NCI-H2196 (cell line): ENCODE data around the gene PAN3.

Experiments used
- DNase-seq: peaks from one replicate; lab custom pipeline; 2025; ENCODE audit not compliant: unreplicated experiment; lab: John Stamatoyannopoulos, UW

The PAN3 gene

GRCh38 chr13:28283600-28283999, 145.3 kb downstream of the PAN3 start:
- no peak for DNase-seq

GRCh38 chr13:28286263-28286662, 147.9 kb downstream of the PAN3 start:
- DNase-seq = no peak

GRCh38 chr13:28297341-28297740, 159.0 kb downstream of the PAN3 start:
- DNase-seq = no peak

GRCh38 chr13:28299916-28300315, 161.6 kb downstream of the PAN3 start:
- no peak for DNase-seq

DNA sequence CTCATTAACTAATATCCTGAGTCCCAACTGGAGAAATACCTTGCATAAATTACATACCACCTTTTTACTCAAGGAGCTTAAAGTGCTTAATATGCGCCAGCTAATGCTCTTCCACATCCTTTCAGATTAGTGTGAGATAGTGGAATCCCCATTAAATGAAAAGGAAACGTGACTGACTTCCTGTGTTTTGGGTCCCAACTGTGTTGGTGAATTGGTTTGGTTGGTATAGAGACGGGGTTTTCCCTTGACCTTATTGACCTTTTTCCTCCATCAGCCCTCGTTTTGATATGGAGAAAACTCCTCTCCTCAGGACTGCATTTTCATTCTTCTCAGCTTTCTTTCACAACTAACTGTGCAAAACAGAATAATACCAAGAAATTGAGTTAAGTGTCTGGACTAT, 163.5 kb downstream of the PAN3 start:
- DNase-seq = no peak

DNA sequence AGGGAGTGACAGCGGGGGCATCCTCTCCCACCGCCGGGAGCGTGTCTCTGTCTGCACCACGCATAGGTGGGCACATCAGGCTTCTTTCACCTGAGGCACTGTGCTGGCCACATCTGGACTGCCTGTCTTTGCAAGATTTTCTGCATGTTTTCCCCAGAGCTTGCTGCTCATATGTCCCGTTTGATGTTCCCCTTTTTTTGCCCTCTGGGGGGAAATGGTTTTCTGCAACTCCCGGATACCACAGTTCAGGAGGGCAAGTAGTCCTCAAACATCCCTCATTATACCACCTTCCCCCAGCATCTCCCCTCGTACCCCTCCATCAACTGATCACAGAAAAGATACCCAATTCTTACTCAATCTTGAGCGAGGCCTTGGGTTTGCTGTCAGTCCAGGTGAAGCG, 168.0 kb downstream of the PAN3 start:
- no peak for DNase-seq

GRCh38 chr13:28313579-28313978, 175.2 kb downstream of the PAN3 start:
- no peak for DNase-seq

DNA sequence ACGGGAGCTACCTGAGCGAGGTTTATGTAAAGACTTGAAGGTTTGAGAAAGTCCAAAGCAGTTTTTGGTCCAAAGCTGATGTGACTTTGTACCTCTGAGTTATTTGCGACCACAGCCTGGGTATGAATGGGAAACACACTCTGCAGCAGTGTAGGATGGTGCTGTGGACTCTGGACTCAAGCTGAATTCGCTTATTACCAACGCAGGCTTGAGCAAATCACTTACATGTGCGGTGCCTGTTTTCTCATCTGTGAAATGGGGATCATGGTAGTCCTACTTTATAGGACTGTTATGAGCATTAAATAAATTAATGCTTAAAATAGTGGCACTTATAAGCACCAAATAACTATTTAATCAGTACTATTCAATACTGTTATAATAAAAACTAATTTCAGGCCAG, 176.5 kb downstream of the PAN3 start:
- DNase-seq = no peak

DNA sequence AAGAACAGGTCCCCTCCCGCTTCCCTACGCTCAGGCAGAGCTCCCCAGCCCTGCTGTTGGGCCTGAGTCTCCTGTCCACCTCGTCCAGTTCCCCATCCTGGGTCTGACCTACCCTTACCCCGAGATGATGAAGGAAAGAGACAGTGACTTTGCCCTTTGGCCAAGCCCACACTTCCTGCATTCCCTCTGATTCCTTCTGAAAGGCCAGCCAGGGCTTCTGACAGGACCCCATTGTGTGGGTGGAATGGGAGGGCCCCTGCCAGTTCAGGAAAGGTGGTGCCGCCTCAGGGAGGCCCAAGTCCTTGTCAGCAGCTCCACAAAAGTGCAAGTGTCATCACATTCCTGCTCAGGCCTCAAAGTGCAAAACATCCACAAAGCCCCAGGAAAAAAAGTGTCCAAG, 177.8 kb downstream of the PAN3 start:
- DNase-seq = no peak

DNA sequence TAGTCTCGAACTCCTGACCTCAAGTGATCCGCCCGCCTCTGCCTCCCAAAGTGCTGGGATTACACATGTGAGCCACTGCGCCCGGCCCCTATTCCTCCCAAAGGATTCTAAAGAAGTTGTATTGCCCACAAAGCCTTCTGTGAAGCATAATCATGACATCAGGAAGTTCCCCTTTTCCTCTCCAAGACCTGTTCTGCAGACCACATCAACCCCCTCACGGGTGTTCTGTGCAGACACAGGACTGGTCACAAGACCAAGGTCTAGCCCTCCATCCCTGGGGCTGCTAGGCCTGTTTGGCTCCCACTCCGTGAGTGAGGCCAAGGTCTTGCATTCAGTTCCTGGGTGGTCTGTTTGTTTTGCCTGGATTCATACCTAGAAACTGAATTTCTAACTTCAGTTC, 178.5 kb downstream of the PAN3 start:
- no peak for DNase-seq

DNA sequence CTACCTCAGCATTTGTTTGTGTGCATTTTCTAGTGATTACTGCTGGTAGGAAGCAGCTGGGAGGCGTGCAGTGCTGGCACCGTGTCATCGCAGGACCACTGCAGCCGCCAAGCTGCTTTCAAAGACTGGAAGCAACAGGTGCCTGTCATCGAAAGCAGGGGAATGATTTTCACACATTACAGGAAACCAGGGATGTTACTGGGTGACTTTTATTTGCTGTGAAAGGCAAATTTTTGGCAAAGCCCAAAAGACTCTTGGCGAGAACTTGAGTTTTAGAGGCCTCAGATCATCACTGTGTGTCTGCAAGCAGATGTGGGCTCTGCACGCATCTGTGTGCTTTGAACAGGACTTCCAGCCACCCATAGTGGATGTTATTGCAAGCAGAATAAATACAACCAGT, 180.2 kb downstream of the PAN3 start:
- no peak for DNase-seq

GRCh38 chr13:28319528-28319927, 181.2 kb downstream of the PAN3 start:
- DNase-seq = no peak

GRCh38 chr13:28320209-28320608, 181.9 kb downstream of the PAN3 start:
- DNase-seq = no peak

- DNase-seq = no peak
Measured at GRCh38 chr13:28320884-28321574, 182.7 kb downstream of the PAN3 start.

DNA sequence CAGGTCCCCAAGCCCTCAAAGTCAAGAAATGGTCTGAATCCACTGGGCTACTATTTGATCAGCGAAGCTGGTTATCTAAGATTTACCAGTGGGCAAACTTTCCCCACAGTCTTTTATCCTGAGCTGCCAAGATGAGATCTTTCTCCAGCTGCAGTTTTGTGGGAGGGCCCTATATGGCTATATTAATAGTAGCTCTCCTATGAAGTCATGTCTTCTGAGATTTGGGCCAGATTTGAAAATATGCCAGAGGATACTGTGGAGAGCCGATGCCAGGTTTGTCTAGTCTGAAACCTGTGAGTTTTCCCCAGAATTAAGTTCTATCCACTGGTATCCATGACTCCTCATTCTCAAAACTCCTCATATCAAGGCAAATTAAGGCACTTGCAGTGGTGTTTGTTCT, 183.4 kb downstream of the PAN3 start:
- no peak for DNase-seq

- DNase-seq = no peak
Measured at GRCh38 chr13:28322256-28322905, 184.0 kb downstream of the PAN3 start.

DNA sequence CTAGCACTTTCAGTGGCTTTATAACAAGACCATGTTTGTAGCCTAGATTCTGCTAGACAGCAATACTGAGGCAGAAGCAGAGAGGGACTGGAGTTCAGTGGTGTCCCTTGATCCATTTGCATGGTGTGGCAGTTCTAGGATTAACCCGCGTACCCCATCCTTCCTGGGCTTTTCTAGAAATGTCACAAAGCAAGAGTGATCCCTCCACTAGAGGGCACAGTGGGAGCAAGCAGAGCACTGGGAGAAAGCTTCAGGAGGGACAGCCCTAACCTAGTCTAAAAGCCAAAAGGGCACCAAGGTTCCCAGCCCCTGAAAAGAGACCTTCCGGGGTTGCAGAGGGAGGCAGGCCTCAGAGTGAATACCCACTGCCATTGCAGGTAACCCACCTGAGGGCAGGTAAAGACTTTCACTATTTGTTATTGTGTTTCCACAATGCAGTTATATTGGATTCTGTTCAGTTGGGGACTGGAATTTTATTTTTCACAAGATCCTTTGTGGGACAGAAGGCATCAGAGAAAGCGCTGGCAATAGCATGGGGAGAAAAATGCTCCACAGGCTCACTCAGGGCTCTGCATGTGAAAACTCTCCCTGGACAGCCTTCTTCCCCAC, 185.9 kb downstream of the PAN3 start:
- peak; percentile 25 for DNase-seq

DNA sequence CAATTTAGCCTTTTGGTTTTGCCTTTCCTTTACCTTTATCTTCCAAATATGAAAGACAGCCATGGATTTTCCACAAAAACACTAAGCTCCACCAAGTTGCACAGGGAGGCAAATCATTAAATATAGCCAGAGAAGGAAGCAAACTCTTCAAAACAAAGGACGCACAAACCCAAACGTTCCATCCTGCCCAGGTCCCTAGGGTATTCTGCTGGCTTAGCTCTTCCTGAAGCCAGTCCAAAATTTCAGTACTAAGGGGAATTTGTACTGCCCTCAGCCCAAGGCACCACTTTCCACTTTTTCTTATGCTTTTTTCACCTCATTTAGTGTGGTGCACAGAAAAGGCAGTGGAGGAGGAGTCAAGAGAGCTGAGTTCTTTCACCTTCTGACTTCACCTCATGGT, 186.7 kb downstream of the PAN3 start:
- DNase-seq = no peak

- DNase-seq = no peak
Measured at GRCh38 chr13:28326056-28326455, 187.7 kb downstream of the PAN3 start.

- DNase-seq = no peak
Measured at GRCh38 chr13:28327373-28328270, 189.3 kb downstream of the PAN3 start.

DNA sequence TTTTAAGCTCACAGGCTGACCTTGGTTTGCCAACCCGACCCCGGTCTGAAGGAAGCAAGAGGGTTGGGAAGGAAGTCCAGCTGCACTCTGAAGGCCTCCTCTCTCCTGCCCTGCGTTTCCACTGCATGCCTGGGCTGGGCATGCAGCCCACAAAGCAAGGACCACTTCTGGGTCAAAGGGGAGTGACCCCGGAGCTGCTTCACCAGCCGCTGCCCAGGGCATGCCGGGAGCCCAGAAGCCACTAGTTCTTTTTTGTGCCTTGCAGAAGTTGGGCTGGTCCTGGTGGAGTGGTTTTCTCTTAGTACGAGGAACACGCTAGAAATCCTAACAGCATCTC, 189.9 kb downstream of the PAN3 start:
- no peak for DNase-seq
